Measurements from ENCODE around the gene KMT2B. TPM values are rescaled to one million over a fixed set of nuclear protein-coding genes. Genes with fewer than 3 reads are reported as not detected.
A peak's percentile ranks its signal among the peaks of the same experiment; 100 is the strongest.

Gene KMT2B
- total and polyA plus RNA-seq, 8 donors = 8.3 to 92.4 (median 18.9) TPM

DNA sequence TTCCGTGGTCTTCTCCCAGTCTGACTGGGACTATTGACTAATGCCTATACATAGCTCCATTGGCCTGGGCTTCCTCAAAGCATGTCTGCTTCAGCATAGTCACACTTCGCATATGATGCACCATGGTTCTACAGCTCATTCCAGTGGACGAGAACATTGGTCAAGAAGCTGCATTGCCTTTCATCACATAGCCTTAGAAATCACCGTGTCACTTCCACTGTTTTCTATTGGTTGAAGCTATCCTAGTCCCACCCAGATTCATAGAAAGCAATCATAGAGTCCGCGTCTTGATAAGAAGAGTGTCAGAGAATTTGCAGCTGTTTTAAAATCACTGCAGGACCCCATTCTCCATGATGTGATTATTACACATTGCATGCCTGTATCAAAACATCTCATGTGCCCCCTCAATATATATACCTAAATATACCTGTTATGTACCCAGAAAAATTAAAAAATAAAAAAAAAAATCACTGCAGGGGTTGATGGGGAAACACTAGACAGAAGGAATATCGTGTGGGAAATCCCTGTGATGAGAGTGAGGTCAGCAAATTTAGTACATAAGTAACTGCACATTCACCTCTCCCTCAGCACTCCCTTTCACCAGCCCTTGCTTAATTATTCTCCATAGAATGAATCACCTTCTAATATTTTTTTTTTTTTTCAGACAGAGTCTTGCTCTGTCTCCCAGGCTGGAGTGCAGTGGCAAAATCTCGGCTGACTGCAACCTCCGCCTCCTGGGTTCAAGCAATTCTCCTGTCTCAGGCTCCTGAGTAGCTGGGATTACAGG lies 55.4 kb downstream of the KMT2B start:
- DNase-seq = no peak
- no peak overlapping the region for H3K4me3 ChIP-seq
- WGBS, 5 donors = 47 to 56% (median 48%) methylated on average over 9 of the region's 9 CpGs
- no peak overlapping the region for H3K27ac ChIP-seq
- H3K27me3 ChIP-seq = no peaks in the 10 kb centered on the region
- intact Hi-C loops (cut with DNase I; ENCODE audit: low total_unique reads) = no loop called here
- no peaks in the 10 kb centered on the region for H3K9me3 ChIP-seq
- TF ChIP-seq POLR2AphosphoS5 (IDR thresholded peaks at IDR 0.05) (no peak), EP300 (IDR thresholded peaks at IDR 0.05) (no peak), POLR2A (IDR thresholded peaks at IDR 0.05) (no peak)
- TF ChIP-seq, protein P1, sequence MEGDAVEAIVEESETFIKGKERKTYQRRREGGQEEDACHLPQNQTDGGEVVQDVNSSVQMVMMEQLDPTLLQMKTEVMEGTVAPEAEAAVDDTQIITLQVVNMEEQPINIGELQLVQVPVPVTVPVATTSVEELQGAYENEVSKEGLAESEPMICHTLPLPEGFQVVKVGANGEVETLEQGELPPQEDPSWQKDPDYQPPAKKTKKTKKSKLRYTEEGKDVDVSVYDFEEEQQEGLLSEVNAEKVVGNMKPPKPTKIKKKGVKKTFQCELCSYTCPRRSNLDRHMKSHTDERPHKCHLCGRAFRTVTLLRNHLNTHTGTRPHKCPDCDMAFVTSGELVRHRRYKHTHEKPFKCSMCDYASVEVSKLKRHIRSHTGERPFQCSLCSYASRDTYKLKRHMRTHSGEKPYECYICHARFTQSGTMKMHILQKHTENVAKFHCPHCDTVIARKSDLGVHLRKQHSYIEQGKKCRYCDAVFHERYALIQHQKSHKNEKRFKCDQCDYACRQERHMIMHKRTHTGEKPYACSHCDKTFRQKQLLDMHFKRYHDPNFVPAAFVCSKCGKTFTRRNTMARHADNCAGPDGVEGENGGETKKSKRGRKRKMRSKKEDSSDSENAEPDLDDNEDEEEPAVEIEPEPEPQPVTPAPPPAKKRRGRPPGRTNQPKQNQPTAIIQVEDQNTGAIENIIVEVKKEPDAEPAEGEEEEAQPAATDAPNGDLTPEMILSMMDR (IDR thresholded peaks at IDR 0.05) = no peak
- peaks cover 0 to 11% (median 5%) of the 10 kb centered on the region in 4 donors for H3K36me3 ChIP-seq
- H3K4me1 ChIP-seq = peaks cover 7 to 25% (median 21%) of the 10 kb centered on the region in 4 donors

DNA sequence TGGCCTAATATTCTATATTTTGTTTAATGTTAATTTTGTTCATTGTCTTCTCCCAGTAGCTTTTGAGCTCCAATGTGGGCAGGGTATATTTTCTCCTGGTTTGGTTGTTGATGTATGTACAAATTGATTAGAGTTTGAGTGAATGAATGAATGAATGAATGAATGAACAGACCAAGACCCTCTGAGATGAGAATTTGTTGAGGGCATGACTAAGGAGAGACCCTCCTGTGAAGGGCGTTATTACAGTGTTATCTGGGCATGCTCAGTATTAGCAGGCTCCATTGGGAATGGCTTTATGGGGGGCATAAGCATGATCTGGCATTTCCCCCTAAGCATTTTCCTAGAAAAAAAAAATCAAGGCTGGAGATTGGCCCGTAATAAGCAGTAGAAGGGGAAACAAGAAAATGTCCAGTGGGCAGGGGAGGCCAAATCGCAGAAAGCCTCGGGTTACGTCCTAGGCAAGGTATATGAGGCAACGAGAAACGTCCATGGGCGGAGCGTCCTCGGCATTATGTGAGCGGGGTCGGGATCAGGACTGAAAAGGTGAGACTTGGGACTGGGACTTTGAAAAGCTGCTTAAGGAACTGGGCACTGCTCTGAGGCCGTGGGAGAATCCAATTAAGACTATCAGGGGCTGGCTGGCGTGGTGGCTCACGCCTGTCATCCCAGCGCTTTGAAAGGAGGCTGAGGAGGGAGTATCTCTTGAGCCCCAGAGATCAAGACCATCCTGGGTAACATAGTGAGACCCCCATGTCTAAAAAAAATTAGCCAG lies 56.7 kb downstream of the KMT2B start:
- 25 to 55% (median 41%) methylated on average over 16 of the region's 16 CpGs for WGBS, 5 donors
- TF ChIP-seq POLR2AphosphoS5 (IDR thresholded peaks at IDR 0.05) (no peak), POLR2A (IDR thresholded peaks at IDR 0.05) (no peak), EP300 (IDR thresholded peaks at IDR 0.05) (no peak)
- TF ChIP-seq, protein P1 (IDR thresholded peaks at IDR 0.05) = no peak
- peaks cover 0 to 14% (median 12%) of the 10 kb centered on the region in 4 donors for H3K36me3 ChIP-seq
- no peaks in the 10 kb centered on the region for H3K27me3 ChIP-seq
- H3K4me3 ChIP-seq = peak overlapping the region; percentile 83 to 99 (median 94)
- intact Hi-C loops (cut with DNase I; ENCODE audit: low total_unique reads) = no loop called here
- H3K4me1 ChIP-seq = peaks cover 7 to 25% (median 21%) of the 10 kb centered on the region in 4 donors
- H3K9me3 ChIP-seq = no peaks in the 10 kb centered on the region
- DNase-seq = no peak
- no peak overlapping the region for H3K27ac ChIP-seq

DNA sequence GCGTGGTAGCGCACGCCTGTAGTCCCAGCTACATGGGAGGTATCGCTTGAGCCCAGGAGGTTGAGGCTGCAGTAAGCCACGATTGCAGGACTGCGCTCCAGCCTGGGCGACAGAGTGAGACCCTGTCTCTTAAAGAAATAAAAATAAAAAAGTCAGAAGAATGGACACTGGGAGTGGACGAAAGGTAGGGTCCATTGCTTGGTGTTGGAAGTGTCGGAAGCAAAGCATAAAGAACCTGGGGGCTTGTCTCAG lies 57.2 kb downstream of the KMT2B start:
- Histone ChIP-seq H3K27ac (no peak overlapping the region), H3K4me1 (peaks cover 7 to 25% (median 21%) of the 10 kb centered on the region in 4 donors), H3K4me3 (peak overlapping the region; percentile 83 to 99 (median 94)), H3K27me3 (no peaks in the 10 kb centered on the region), H3K9me3 (no peaks in the 10 kb centered on the region), H3K36me3 (peaks cover 0 to 19% (median 17%) of the 10 kb centered on the region in 4 donors)
- DNase-seq = no peak
- no peak for TF ChIP-seq POLR2AphosphoS5 (IDR thresholded peaks at IDR 0.05)
- TF ChIP-seq POLR2A (IDR thresholded peaks at IDR 0.05) = no peak
- no peak for TF ChIP-seq EP300 (IDR thresholded peaks at IDR 0.05)
- TF ChIP-seq, protein P1 (IDR thresholded peaks at IDR 0.05) = no peak
- intact Hi-C loops (cut with DNase I; ENCODE audit: low total_unique reads) = no loop called here
- 9 to 40% (median 26%) methylated on average over 9 of the region's 9 CpGs for WGBS, 5 donors

DNA sequence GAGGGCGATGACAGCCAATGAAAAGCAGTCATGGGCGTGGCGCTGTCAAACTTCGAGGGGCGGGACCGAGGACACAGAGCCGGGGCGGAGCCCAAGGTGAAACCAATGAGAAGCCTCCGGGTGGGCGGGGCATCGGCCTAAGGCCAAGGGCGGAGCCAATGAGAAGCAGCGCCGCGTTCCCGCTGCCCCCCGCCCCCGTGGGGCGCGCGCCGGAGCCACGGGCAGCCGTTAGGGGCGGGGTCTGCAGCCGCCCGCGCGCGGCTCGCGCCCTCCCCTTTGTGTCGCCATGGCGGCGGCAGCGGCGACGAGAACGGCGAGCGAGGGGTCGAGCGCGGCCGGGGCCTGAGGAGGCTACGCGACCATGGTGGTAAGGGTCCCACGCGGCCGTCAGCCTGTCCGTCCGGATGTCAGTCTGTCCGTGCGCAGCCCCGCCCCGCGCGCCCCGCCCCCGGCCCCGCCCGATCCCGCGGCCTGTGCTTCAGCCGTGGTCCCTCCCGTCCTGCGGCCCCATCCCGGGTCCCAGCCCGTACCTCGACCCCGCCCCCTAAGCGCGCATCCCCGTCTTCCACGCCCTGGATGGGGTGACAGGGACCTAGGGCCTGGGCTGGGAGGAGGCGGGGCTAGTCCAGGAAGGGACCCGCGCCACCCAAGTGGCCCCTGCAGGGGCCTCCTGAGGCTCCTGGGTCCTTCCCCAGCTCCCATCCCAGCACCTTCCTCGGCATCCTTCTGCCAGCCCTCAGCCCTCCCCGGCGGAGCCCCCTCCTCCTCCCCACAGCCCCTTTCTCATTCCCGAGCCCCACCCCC lies 57.7 kb downstream of the KMT2B start, which contains the start of gene ARHGAP33:
ARHGAP33 (plus strand) TSS at position 267 of the 804 bp plus-strand sequence; CDS start at position 362, 95 bp downstream.
- Histone ChIP-seq H3K4me3 (peak within 1 kb of the TSS; percentile 83 to 99 (median 94)), H3K27ac (peak within 1 kb of the TSS; percentile 35 to 79 (median 66)), H3K36me3 (peaks cover 0 to 24% (median 22%) of the 10 kb centered on the region in 4 donors), H3K27me3 (no peaks in the 10 kb centered on the region), H3K9me3 (no peaks in the 10 kb centered on the region), H3K4me1 (peaks cover 7 to 25% (median 21%) of the 10 kb centered on the region in 4 donors)
- intact Hi-C loops (cut with DNase I; ENCODE audit: low total_unique reads) = no loop called here
- TF ChIP-seq, protein P1 (IDR thresholded peaks at IDR 0.05) = no peak
- TF ChIP-seq POLR2AphosphoS5 (IDR thresholded peaks at IDR 0.05) = peak in 1 of 3 donors; percentile 58
- WGBS, 5 donors = 0 to 2% (median 1%) methylated on average over 25 to 82 of the region's 82 CpGs
- peak; percentile 99 to 100 for DNase-seq
